HepG2 (cell line): Measurements from ENCODE around the gene SLC25A47. TPM values are rescaled to one million over a fixed set of nuclear protein-coding genes. Genes with fewer than 3 reads are reported as not detected.

Experiments
- ATAC-seq: fragments of 200-7000 bp; cut with Tn5 transposase; 3 replicates; pipeline ENCODE4 v1.9.1; 2020; ENCODE audit warnings: mild to moderate bottlenecking, moderate library complexity
- BruUV-seq: library from RNA; stranded (reverse); fragments of 400-500 nt; replicated peaks from 2 replicates; lab custom pipeline; 2021; lab: Mats Ljungman, UMichigan
- CTCF ChIA-PET: fragments of 300-600 bp; formaldehyde crosslinking; extraction: SDS; loops from one replicate; lab custom pipeline; 2021; ENCODE audit warnings: low total read pairs, inconsistent platforms, low intra/inter-chr PET ratio; lab: Yijun Ruan, JAX
- POLR2A ChIA-PET: fragments of 350-600 bp; sonication (Branson Sonifier 250); formaldehyde crosslinking; loops from one replicate; lab custom pipeline; 2020; ENCODE audit warnings: antibody characterized with exemption, inconsistent platforms; lab: Yijun Ruan, JAX
- DNase-seq: peaks from one replicate; pipeline ENCODE4 v3.0.0-alpha.2; 2015; ENCODE audit warnings: low spot score
- FAIRE-seq: peaks from 3 replicates; lab custom pipeline; 2011; peaks lifted over from hg19 to GRCh38; lab: Jason Lieb, UNC
- H2AFZ ChIP-seq: one replicate; pipeline ENCODE4 v1.6.1; 2011; ENCODE audit warnings: low read length, inconsistent platforms
- H3K27ac ChIP-seq: fragments of 300-600 bp; 3 replicates; pipeline ENCODE4 v1.8.0; 2011; ENCODE audit warnings: mixed run types, mild to moderate bottlenecking, mixed read lengths, low read length, inconsistent platforms; ENCODE audit not compliant: insufficient read depth; ENCODE audit errors: extremely low read length
- H3K27me3 ChIP-seq, 2 experiments: fragments of 200-600 bp in 1 of 2; 2 replicates in 1 of 2; 3 replicates in 1 of 2; pipeline versions ENCODE4 v1.6.0 to v1.8.0; 2011; ENCODE audit warnings: low read length in 2 of 2, mild to moderate bottlenecking in 2 of 2, moderate library complexity in 2 of 2, inconsistent platforms in 1 of 2; ENCODE audit not compliant: insufficient read depth in 2 of 2, control insufficient read depth in 1 of 2
- H3K36me3 ChIP-seq, 2 experiments: fragments of 200-600 bp in 1 of 2; replicated peaks in 1 of 2; 2 replicates in 1 of 2; 3 replicates in 1 of 2; pipeline versions ENCODE4 v1.5.1 to v1.8.0; 2011; ENCODE audit warnings: low read length in 2 of 2, inconsistent platforms in 1 of 2; ENCODE audit not compliant: insufficient read depth in 2 of 2, control insufficient read depth in 1 of 2
- H3K4me1 ChIP-seq: 2 replicates; pipeline ENCODE4 v1.5.1; 2012; ENCODE audit warnings: low read length, inconsistent platforms; ENCODE audit not compliant: insufficient read depth
- H3K4me2 ChIP-seq: 2 replicates; pipeline ENCODE4 v1.6.0; 2011; ENCODE audit warnings: low read depth, low read length, inconsistent platforms
- H3K4me3 ChIP-seq, 3 experiments: fragments of 200-600 bp in 1 of 3; sonication (generic), shearing (Covaris generic) in 1 of 3; replicated peaks in 1 of 3; 2 replicates each; pipeline ENCODE4 v1.5.1; 2011 to 2016; ENCODE audit warnings: low read length in 3 of 3, inconsistent platforms in 2 of 3, low read depth in 2 of 3, mild to moderate bottlenecking in 2 of 3, control low read depth in 1 of 3, mixed read lengths in 1 of 3; ENCODE audit not compliant: insufficient read depth in 1 of 3
- H3K79me2 ChIP-seq: one replicate; pipeline ENCODE4 v1.6.1; 2011; ENCODE audit warnings: low read length, inconsistent platforms; ENCODE audit not compliant: insufficient read depth
- H3K9ac ChIP-seq: 2 replicates; pipeline ENCODE4 v1.6.0; 2011; ENCODE audit warnings: mild to moderate bottlenecking, low read depth, low read length, inconsistent platforms; ENCODE audit not compliant: insufficient read depth
- H3K9me3 ChIP-seq: 2 replicates; pipeline ENCODE4 v1.5.1; 2012; ENCODE audit warnings: mild to moderate bottlenecking, low read length
- H4K20me1 ChIP-seq: 2 replicates; pipeline ENCODE4 v1.6.0; 2011; ENCODE audit warnings: inconsistent platforms, mild to moderate bottlenecking, low read length, moderate library complexity; ENCODE audit not compliant: insufficient read depth
- CBX1 ChIP-seq: IDR thresholded peaks from one replicate; pipeline ENCODE4 v1.6.1; 2016; ENCODE audit warnings: antibody characterized with exemption, low read depth
- FOXP1 ChIP-seq, 2 experiments: fragments of 450-650 bp in 1 of 2; IDR thresholded peaks; 2 replicates each; pipeline ENCODE4 v1.6.1; 2017 to 2018; ENCODE audit warnings: antibody characterized with exemption in 1 of 2
- KLF11 ChIP-seq: IDR thresholded peaks from 2 replicates; pipeline ENCODE4 v1.6.1; 2016; ENCODE audit warnings: missing compliant biosample characterization
- MLLT10 ChIP-seq: sonication (generic); formaldehyde crosslinking; IDR thresholded peaks from 2 replicates; pipeline ENCODE4 v1.4.0; 2020; ENCODE audit warnings: missing genetic modification reagents
- MXD1 ChIP-seq: sonication (generic); formaldehyde crosslinking; IDR thresholded peaks from 2 replicates; pipeline ENCODE4 v1.4.0; 2020; ENCODE audit warnings: mild to moderate bottlenecking, missing genetic modification reagents
- NAIF1 ChIP-seq: sonication (generic); formaldehyde crosslinking; IDR thresholded peaks from 2 replicates; pipeline ENCODE4 v1.5.0; 2020; ENCODE audit warnings: mild to moderate bottlenecking, missing genetic modification reagents, borderline replicate concordance
- PITX1 ChIP-seq: sonication (generic); formaldehyde crosslinking; IDR thresholded peaks from 2 replicates; pipeline ENCODE4 v1.5.1; 2020; ENCODE audit warnings: mild to moderate bottlenecking, missing genetic modification reagents
- PLRG1 ChIP-seq: fragments of 450-650 bp; conservative IDR thresholded peaks from 2 replicates; pipeline ENCODE4 v1.6.1; 2016
- RFXANK ChIP-seq: IDR thresholded peaks from 2 replicates; pipeline ENCODE4 v1.6.1; 2016
- SP2 ChIP-seq: sonication (generic); formaldehyde crosslinking; IDR thresholded peaks from 2 replicates; pipeline ENCODE4 v1.5.1; 2020; ENCODE audit warnings: mild to moderate bottlenecking, missing genetic modification reagents
- ZBTB33 ChIP-seq: sonication (generic); formaldehyde crosslinking; IDR thresholded peaks from 2 replicates; pipeline ENCODE4 v1.4.0; 2020; ENCODE audit warnings: missing genetic modification reagents
- ZNF138 ChIP-seq: sonication (generic); formaldehyde crosslinking; IDR thresholded peaks from 2 replicates; pipeline ENCODE4 v1.5.0; 2020; ENCODE audit warnings: mild to moderate bottlenecking, low read depth, missing genetic modification reagents
- ZNF24 ChIP-seq: fragments of 450-650 bp; IDR thresholded peaks from 2 replicates; pipeline ENCODE4 v1.6.1; 2017; ENCODE audit warnings: antibody characterized with exemption, mild to moderate bottlenecking
- ZNF775 ChIP-seq: sonication (generic); formaldehyde crosslinking; IDR thresholded peaks from 2 replicates; pipeline ENCODE4 v1.4.0; 2020; ENCODE audit warnings: missing genetic modification reagents, mild to moderate bottlenecking, moderate library complexity, borderline replicate concordance
- ZNF776 ChIP-seq: sonication (generic); formaldehyde crosslinking; IDR thresholded peaks from 2 replicates; pipeline ENCODE4 v1.4.0; 2020; ENCODE audit warnings: mild to moderate bottlenecking, missing genetic modification reagents
- WGBS: methylation state at CpG from one replicate; pipeline ENCODE4 v1.1.6; 2017; ENCODE audit warnings: low lambda C conversion rate; 5-methylcytosine and 5-hydroxymethylcytosine counted together
- in situ Hi-C: cut with HindIII; loops from 2 replicates; pipeline ENCODE4 v1.10.0; 2017; ENCODE audit warnings: low pct_unique_long_range_greater_than_20kb; ENCODE audit not compliant: extremely low pct_ligation_motif_present
- intact Hi-C: fragments of 100-400 bp; cut with micrococcal nuclease; formaldehyde crosslinking; loops from one replicate; pipeline ENCODE4 v1.10.0; 2022; ENCODE audit not compliant: unreplicated experiment
- polyA plus RNA-seq, 8 experiments: library from polyadenylated mRNA; depleted of rRNA in 3 of 8; stranded (reverse) in 7 of 8; unstranded in 1 of 8; fragments of >200 nt; fragmentation: Illumina TruSeq in 4 of 8; extraction: Trizol in 4 of 8; gene quantifications; 2 replicates each; pipeline versions ENCODE4 v1.2.1 to v1.2.3, GENCODE V29; 2011 to 2016; ENCODE audit warnings: low read depth in 4 of 8, missing spikeins in 1 of 8, mixed read lengths in 1 of 8; ENCODE audit not compliant: insufficient read depth in 1 of 8
- total RNA-seq, 5 experiments: library from RNA; depleted of rRNA; stranded (reverse); fragments of >200 nt; fragmentation: Illumina TruSeq; extraction: Trizol; gene quantifications; 2 replicates each; pipeline ENCODE4 v1.2.3, GENCODE V29; 2016; ENCODE audit warnings: low read depth in 1 of 5

SLC25A47 gene
- total and polyA plus RNA-seq, 2 of the 13 experiments (the other 11 are each of a cell fraction or from before 2014, with no cell fraction given): 1.0 to 1.7 TPM

- TF ChIP-seq ZBTB33 (CRISPR knock-in tag): peak; percentile 54; the same call in 1 of the 2 replicates
- TF ChIP-seq ZNF775 (CRISPR knock-in tag): no peak
- TF ChIP-seq NAIF1: no peak
- TF ChIP-seq ZNF24: no peak
Measured at GRCh38 chr14:100290607-100291304, 32.4 kb upstream of the SLC25A47 start (continued).

- 76% methylated on average over 5 of the region's 13 CpGs for WGBS
- peak overlapping the region; percentile 86 for H3K27ac ChIP-seq
- no peaks in the 10 kb centered on the region; a peak in 1 of 5 replicates for H3K36me3 ChIP-seq
- ATAC-seq: no peak
- FAIRE-seq: no peak
- H2AFZ ChIP-seq: no peak overlapping the region
- intact Hi-C loops (loop anchor here (2.0 kb wide), 1 partner anchor 13 kb away; no protein-coding TSS in a partner anchor), in situ Hi-C loops (no loop called here)
- CTCF ChIA-PET: no interaction called here
- no peaks in the 10 kb centered on the region for H3K27me3 ChIP-seq
- peak overlapping the region; percentile 59 for H3K9ac ChIP-seq
- POLR2A ChIA-PET: interaction anchor here (0.9 to 1.7 kb wide), 5 partner anchors 12 to 86 kb away, joined by 3 to 8 read pairs (median 7); partner anchors contain the start of gene SLC25A29
- no peak for DNase-seq
- H3K4me3 ChIP-seq: peak overlapping the region in 1 of 3 experiments; percentile 18; a peak in 2 of 6 replicates
- H3K4me1 ChIP-seq: peaks cover 67% of the 10 kb centered on the region
- no TSS peak for BruUV-seq
- no peaks in the 10 kb centered on the region for H4K20me1 ChIP-seq
- H3K4me2 ChIP-seq: peak overlapping the region; percentile 61
- no peaks in the 10 kb centered on the region for H3K9me3 ChIP-seq
- H3K79me2 ChIP-seq: no peaks in the 10 kb centered on the region
- TF ChIP-seq ZNF776 (CRISPR knock-in tag) (no peak), PITX1 (CRISPR knock-in tag) (no peak), MXD1 (CRISPR knock-in tag) (no peak), SP2 (CRISPR knock-in tag) (no peak), CBX1 (no peak), KLF11 (no peak), ZNF138 (CRISPR knock-in tag) (no peak), FOXP1 (IDR thresholded peaks at IDR 0.05) (no peak), FOXP1 (CRISPR knock-in tag; IDR thresholded peaks at IDR 0.05) (no peak), PLRG1 (no peak), RFXANK (CRISPR knock-in tag) (no peak), MLLT10 (CRISPR knock-in tag) (no peak)
Measured at GRCh38 chr14:100291305-100292075, 31.6 kb upstream of the SLC25A47 start.
